ENCODE results near the gene SNAI1. TPM values are rescaled to one million over a fixed set of nuclear protein-coding genes. Genes with fewer than 3 reads are reported as not detected.
"Not testable (repeated sequence)": the region's sequence is repeated elsewhere in the genome, so short reads cannot be mapped to it uniquely, and the experiment has no call there.

Gene SNAI1
- total and polyA plus RNA-seq, 2 donors (not counting 1 experiment from before 2014, with no cell fraction given) = 0.66 to 1.4 TPM

DNA sequence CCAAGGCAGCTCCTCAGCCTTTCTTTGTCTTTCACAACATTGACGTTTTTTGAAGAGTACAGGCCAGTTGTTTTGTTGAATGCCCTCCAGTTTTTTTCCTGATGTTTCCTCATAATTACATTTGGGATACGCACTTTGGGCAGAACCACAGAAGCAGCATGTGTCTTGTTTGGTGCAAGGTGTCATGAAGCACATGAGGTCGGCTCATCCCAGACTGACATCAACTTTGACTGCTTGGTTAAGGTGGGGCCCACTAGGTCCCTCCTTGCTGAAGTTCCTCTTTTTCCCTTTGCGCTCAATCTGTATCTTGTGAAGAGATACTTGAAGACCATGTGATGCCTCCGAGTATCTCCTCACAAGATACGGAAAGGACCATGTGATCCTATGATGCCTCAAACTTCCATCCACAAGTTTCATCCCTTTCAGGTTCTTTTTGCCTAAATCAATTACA is 10.5 kb downstream of the SNAI1 start:
- TF ChIP-seq EZH2 (IDR thresholded peaks at IDR 0.05; ENCODE audit: low read length, missing control alignments) = no peak
- TF ChIP-seq, protein P1, sequence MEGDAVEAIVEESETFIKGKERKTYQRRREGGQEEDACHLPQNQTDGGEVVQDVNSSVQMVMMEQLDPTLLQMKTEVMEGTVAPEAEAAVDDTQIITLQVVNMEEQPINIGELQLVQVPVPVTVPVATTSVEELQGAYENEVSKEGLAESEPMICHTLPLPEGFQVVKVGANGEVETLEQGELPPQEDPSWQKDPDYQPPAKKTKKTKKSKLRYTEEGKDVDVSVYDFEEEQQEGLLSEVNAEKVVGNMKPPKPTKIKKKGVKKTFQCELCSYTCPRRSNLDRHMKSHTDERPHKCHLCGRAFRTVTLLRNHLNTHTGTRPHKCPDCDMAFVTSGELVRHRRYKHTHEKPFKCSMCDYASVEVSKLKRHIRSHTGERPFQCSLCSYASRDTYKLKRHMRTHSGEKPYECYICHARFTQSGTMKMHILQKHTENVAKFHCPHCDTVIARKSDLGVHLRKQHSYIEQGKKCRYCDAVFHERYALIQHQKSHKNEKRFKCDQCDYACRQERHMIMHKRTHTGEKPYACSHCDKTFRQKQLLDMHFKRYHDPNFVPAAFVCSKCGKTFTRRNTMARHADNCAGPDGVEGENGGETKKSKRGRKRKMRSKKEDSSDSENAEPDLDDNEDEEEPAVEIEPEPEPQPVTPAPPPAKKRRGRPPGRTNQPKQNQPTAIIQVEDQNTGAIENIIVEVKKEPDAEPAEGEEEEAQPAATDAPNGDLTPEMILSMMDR (conservative IDR thresholded peaks at IDR 0.05 in 1 of 2, IDR thresholded peaks at IDR 0.05 in 1 of 2; ENCODE audit: low read depth in 1 of 2, low read length in 2 of 2) = no peak
- no peaks in the 10 kb centered on the region for H3K36me3 ChIP-seq (ENCODE audit: control insufficient read depth, insufficient read depth, low read length)
- H4K20me1 ChIP-seq (ENCODE audit: control insufficient read depth, extremely low read depth, insufficient read depth, low read length) = no peaks in the 10 kb centered on the region
- DNase-seq (ENCODE audit: low read depth in 2 of 2) = peak in 1 of 2 donors; percentile 45
- no peak overlapping the region for H3K4me3 ChIP-seq (replicated peaks in 1 of 4; ENCODE audit: control extremely low read depth in 1 of 4, insufficient read depth in 1 of 4, low read depth in 3 of 4, low read length in 4 of 4)
- peaks cover 17% of the 10 kb centered on the region for H3K4me1 ChIP-seq (ENCODE audit: control insufficient read depth, extremely low read depth, insufficient read depth, low read length)
- no peak overlapping the region for H3K4me2 ChIP-seq (ENCODE audit: extremely low read depth, insufficient read depth, low read length)
- no peaks in the 10 kb centered on the region for H3K9me3 ChIP-seq (ENCODE audit: control insufficient read depth, insufficient read depth, low read depth, low read length)
- no peak overlapping the region for H3K27ac ChIP-seq (ENCODE audit: insufficient read depth, low read length)
- no peaks in the 10 kb centered on the region for H3K27me3 ChIP-seq (ENCODE audit: control insufficient read depth, insufficient read depth, low read length)
- no peak overlapping the region for H2AFZ ChIP-seq (ENCODE audit: low read length)
- H3K9ac ChIP-seq (ENCODE audit: insufficient read depth, low read length) = no peak overlapping the region
- no peaks in the 10 kb centered on the region for H3K79me2 ChIP-seq (ENCODE audit: control insufficient read depth, insufficient read depth, low read length)

DNA sequence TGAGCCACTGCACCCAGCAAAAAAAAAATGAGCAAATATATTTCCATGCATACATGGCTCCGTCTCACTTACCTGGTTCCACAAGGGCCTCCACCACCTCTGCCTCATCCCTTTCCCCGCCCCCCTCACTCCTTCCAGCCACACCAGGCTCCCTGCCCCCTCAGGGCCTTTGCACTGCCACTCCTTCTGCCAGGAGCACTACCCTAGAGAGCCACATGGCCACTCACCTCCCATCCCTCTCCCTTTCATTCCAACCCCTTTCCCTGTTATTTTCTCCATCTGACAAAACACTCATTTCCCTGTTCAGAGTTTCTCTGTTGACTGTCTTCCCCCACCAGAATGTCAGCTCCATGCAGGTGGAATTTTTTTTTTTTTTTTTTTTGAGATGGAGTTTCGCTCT is 12.8 kb downstream of the SNAI1 start:
- Histone ChIP-seq H3K9ac (ENCODE audit: insufficient read depth, low read length) (no peak overlapping the region), H3K4me2 (ENCODE audit: extremely low read depth, insufficient read depth, low read length) (no peak overlapping the region), H3K27ac (ENCODE audit: insufficient read depth, low read length) (no peak overlapping the region), H3K36me3 (ENCODE audit: control insufficient read depth, insufficient read depth, low read length) (no peaks in the 10 kb centered on the region), H3K79me2 (ENCODE audit: control insufficient read depth, insufficient read depth, low read length) (no peaks in the 10 kb centered on the region), H3K4me1 (ENCODE audit: control insufficient read depth, extremely low read depth, insufficient read depth, low read length) (peaks cover 2% of the 10 kb centered on the region), H3K9me3 (ENCODE audit: control insufficient read depth, insufficient read depth, low read depth, low read length) (no peaks in the 10 kb centered on the region), H3K27me3 (ENCODE audit: control insufficient read depth, insufficient read depth, low read length) (no peaks in the 10 kb centered on the region), H3K4me3 (replicated peaks in 1 of 4; ENCODE audit: control extremely low read depth in 1 of 4, insufficient read depth in 1 of 4, low read depth in 3 of 4, low read length in 4 of 4) (no peak overlapping the region), H4K20me1 (ENCODE audit: control insufficient read depth, extremely low read depth, insufficient read depth, low read length) (no peaks in the 10 kb centered on the region), H2AFZ (ENCODE audit: low read length) (no peak overlapping the region)
- TF ChIP-seq EZH2 (IDR thresholded peaks at IDR 0.05; ENCODE audit: low read length, missing control alignments) = no peak
- TF ChIP-seq, protein P1 (conservative IDR thresholded peaks at IDR 0.05 in 1 of 2, IDR thresholded peaks at IDR 0.05 in 1 of 2; ENCODE audit: low read depth in 1 of 2, low read length in 2 of 2) = no peak
- DNase-seq (ENCODE audit: low read depth in 2 of 2) = no peak

DNA sequence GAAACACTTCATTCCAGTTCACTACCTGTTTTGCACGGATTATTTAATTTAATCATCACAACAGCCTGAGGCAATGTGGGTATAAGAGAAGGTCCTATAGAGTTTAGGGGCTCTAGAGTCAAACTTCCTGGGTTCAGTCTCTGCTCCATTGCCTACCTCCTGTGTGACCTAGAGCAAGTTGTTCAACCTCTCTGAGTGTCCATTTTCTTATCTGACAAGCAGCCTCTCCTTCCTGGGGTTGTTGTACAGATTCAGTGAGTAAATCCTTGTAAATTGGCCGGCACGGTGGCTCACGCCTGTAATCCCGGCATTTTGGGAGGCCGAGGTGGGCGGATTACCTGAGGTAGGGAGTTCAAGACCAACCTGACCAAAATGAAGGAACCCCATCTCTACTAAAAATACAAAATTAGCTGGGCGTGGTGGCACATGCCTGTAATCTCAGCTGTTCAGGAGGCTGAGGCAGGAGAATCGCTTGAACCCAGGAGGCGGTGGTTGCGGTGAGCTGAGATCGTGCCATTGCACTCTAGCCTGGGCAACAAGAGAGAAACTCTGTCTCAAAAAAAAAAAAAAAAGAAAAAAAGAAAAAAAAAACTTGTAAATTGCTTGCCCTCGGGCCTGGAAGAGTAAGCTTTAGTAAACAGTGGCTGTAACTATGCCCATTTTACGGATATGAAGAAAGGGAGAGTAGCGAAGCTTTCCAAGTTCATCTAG is 15.9 kb downstream of the SNAI1 start:
- not testable (repeated sequence) for H3K27me3 ChIP-seq (ENCODE audit: control insufficient read depth, insufficient read depth, low read length); H3K36me3 ChIP-seq (ENCODE audit: control insufficient read depth, insufficient read depth, low read length); H3K4me1 ChIP-seq (ENCODE audit: control insufficient read depth, extremely low read depth, insufficient read depth, low read length); H3K27ac ChIP-seq (ENCODE audit: insufficient read depth, low read length); DNase-seq (ENCODE audit: low read depth in 2 of 2); H3K4me3 ChIP-seq (replicated peaks in 1 of 4; ENCODE audit: control extremely low read depth in 1 of 4, insufficient read depth in 1 of 4, low read depth in 3 of 4, low read length in 4 of 4); H3K79me2 ChIP-seq (ENCODE audit: control insufficient read depth, insufficient read depth, low read length); H3K9ac ChIP-seq (ENCODE audit: insufficient read depth, low read length); H3K9me3 ChIP-seq (ENCODE audit: control insufficient read depth, insufficient read depth, low read depth, low read length); H3K4me2 ChIP-seq (ENCODE audit: extremely low read depth, insufficient read depth, low read length); H2AFZ ChIP-seq (ENCODE audit: low read length); H4K20me1 ChIP-seq (ENCODE audit: control insufficient read depth, extremely low read depth, insufficient read depth, low read length)
